Central memory CD4-positive, alpha-beta T cell (primary cell): Measurements from ENCODE around the gene KLHL14.

Experiments used
- DNase-seq: peaks from one replicate; pipeline ENCODE4 v3.0.0; 2022

KLHL14 gene

GRCh38 chr18:32629292-32629691, 143.5 kb downstream of the KLHL14 start:
- DNase-seq, result no peak

GRCh38 chr18:32624182-32624723, 148.6 kb downstream of the KLHL14 start:
- DNase-seq, result no peak

GRCh38 chr18:32623563-32623962, 149.3 kb downstream of the KLHL14 start:
- no peak for DNase-seq
